A673 (cell line): ENCODE data around the gene DNPH1. TPM values are rescaled to one million over a fixed set of nuclear protein-coding genes. Genes with fewer than 3 reads are reported as not detected.

Experiments
- BruUV-seq: library from RNA; stranded (reverse); fragments of 400-500 nt; replicated peaks from 2 replicates; lab custom pipeline; 2021; lab: Mats Ljungman, UMichigan
- CTCF ChIA-PET: fragments of 300-600 bp; sonication (Branson Sonifier 250); formaldehyde crosslinking; loops from one replicate; lab custom pipeline; 2022; ENCODE audit warnings: antibody characterized with exemption; lab: Charles Lee
- POLR2A ChIA-PET: fragments of 300-600 bp; sonication (Branson Sonifier 250); formaldehyde crosslinking; loops from one replicate; lab custom pipeline; 2022; ENCODE audit warnings: antibody characterized with exemption; ENCODE audit not compliant: low non-redundant PET; lab: Charles Lee
- DNase-seq: peaks from one replicate; pipeline ENCODE4 v3.0.0-alpha.2; 2015; ENCODE audit warnings: low spot score
- H3K27ac ChIP-seq: fragments of 200-600 bp; sonication (generic); 2 replicates; pipeline ENCODE4 v1.5.1; 2016; ENCODE audit warnings: mixed run types, low read depth, mild to moderate bottlenecking, mixed read lengths, antibody characterized with exemption, low read length; ENCODE audit not compliant: poor library complexity, severe bottlenecking
- H3K27me3 ChIP-seq: fragments of 200-600 bp; sonication (generic); replicated peaks from 2 replicates; pipeline ENCODE4 v1.6.1; 2017; ENCODE audit warnings: mixed run types, low read depth, mild to moderate bottlenecking, mixed read lengths, antibody characterized with exemption, low read length; ENCODE audit not compliant: insufficient read depth, poor library complexity
- H3K36me3 ChIP-seq: fragments of 200-600 bp; sonication (generic); 2 replicates; pipeline ENCODE4 v1.6.1; 2016; ENCODE audit warnings: mixed run types, mild to moderate bottlenecking, mixed read lengths, antibody characterized with exemption, low read length; ENCODE audit not compliant: insufficient read depth, poor library complexity, severe bottlenecking
- H3K4me1 ChIP-seq: fragments of 200-600 bp; sonication (generic); 2 replicates; pipeline ENCODE4 v1.6.1; 2017; ENCODE audit warnings: mixed run types, mild to moderate bottlenecking, mixed read lengths, antibody characterized with exemption, low read length; ENCODE audit not compliant: insufficient read depth, poor library complexity, severe bottlenecking
- H3K4me3 ChIP-seq: fragments of 200-600 bp; sonication (generic); 2 replicates; pipeline ENCODE4 v1.5.1; 2016; ENCODE audit warnings: low read depth, mixed run types, mild to moderate bottlenecking, mixed read lengths, low read length; ENCODE audit not compliant: poor library complexity, severe bottlenecking
- H3K9me3 ChIP-seq: fragments of 200-600 bp; sonication (generic); 2 replicates; pipeline ENCODE4 v1.6.1; 2016; ENCODE audit warnings: mixed run types, low read depth, mild to moderate bottlenecking, mixed read lengths, antibody characterized with exemption, low read length; ENCODE audit not compliant: poor library complexity, severe bottlenecking
- CTCF ChIP-seq: fragments of 300-800, 200-600 bp; sonication (generic); conservative IDR thresholded peaks from 2 replicates; pipeline ENCODE4 v1.5.1; 2017; ENCODE audit warnings: low read depth, mild to moderate bottlenecking, antibody characterized with exemption, low read length, moderate library complexity, mixed read lengths
- EZH2 ChIP-seq: fragments of 200-600 bp; sonication (generic); IDR thresholded peaks from 2 replicates; pipeline ENCODE4 v1.6.1; 2017; ENCODE audit warnings: borderline replicate concordance, low read depth, mild to moderate bottlenecking, mixed read lengths, antibody characterized with exemption, low read length; ENCODE audit not compliant: poor library complexity, severe bottlenecking
- intact Hi-C: fragments of 100-400 bp; cut with micrococcal nuclease; formaldehyde crosslinking; loops from one replicate; pipeline ENCODE4 v1.10.0; 2022; ENCODE audit not compliant: unreplicated experiment
- total RNA-seq: library from RNA; stranded (reverse); gene quantifications from 2 replicates; pipeline ENCODE4 v1.2.3, GENCODE V29; 2021

The DNPH1 gene
- total RNA-seq, 1 experiment from 2014 or later, result 55.1 TPM

GRCh38 chr6:43231735-43232450, 2.6 kb upstream of the DNPH1 start:
- no TSS peak for BruUV-seq
- H3K36me3 ChIP-seq, result no peaks in the 10 kb centered on the region
- no peak for TF ChIP-seq CTCF
- no peak for TF ChIP-seq EZH2
- ChIA-PET POLR2A (no interaction called here), CTCF (no interaction called here)
- DNase-seq, result no peak
- intact Hi-C loops, result no loop called here
- H3K27me3 ChIP-seq, result peaks cover 8% of the 10 kb centered on the region
- no peak overlapping the region for H3K4me3 ChIP-seq
- no peaks in the 10 kb centered on the region for H3K9me3 ChIP-seq
- no peak overlapping the region for H3K27ac ChIP-seq
- no peaks in the 10 kb centered on the region for H3K4me1 ChIP-seq

- Histone ChIP-seq H3K4me3 (no peak overlapping the region), H3K9me3 (no peaks in the 10 kb centered on the region), H3K36me3 (peaks cover 4% of the 10 kb centered on the region), H3K27ac (no peak overlapping the region), H3K4me1 (no peaks in the 10 kb centered on the region), H3K27me3 (peaks cover 7% of the 10 kb centered on the region)
- intact Hi-C loops, result no loop called here
- ChIA-PET CTCF (no interaction called here), POLR2A (no interaction called here)
- no peak for DNase-seq
- TF ChIP-seq CTCF (no peak), EZH2 (no peak)
- BruUV-seq, result no TSS peak
Observed at GRCh38 chr6:43231053-43231452, 1.8 kb upstream of the DNPH1 start.

- Histone ChIP-seq H3K27ac (no peak overlapping the region), H3K4me3 (no peak overlapping the region), H3K27me3 (no peaks in the 10 kb centered on the region), H3K4me1 (no peaks in the 10 kb centered on the region), H3K36me3 (peaks cover 9% of the 10 kb centered on the region), H3K9me3 (no peaks in the 10 kb centered on the region)
- CTCF ChIA-PET, result interaction anchor here (1.3 kb wide), 2 partner anchors 168 to 276 kb away, joined by 3 to 4 read pairs; no protein-coding TSS in a partner anchor
- POLR2A ChIA-PET, result interaction anchor here (0.6 kb wide), 1 partner anchor 8 kb away, joined by 3 read pairs; no protein-coding TSS in a partner anchor
- BruUV-seq, result no TSS peak
- intact Hi-C loops, result no loop called here
- no peak for DNase-seq
- TF ChIP-seq EZH2 (no peak), CTCF (no peak)
Observed at GRCh38 chr6:43229803-43230620, 731 bp upstream of the DNPH1 start.
